ENCODE results near the gene SPZ1. TPM values are rescaled to one million over a fixed set of nuclear protein-coding genes. Genes with fewer than 3 reads are reported as not detected.

The SPZ1 gene
- polyA plus RNA-seq, 1 of the 3 experiments (the other 2 are of a cell fraction): not detected

DNA sequence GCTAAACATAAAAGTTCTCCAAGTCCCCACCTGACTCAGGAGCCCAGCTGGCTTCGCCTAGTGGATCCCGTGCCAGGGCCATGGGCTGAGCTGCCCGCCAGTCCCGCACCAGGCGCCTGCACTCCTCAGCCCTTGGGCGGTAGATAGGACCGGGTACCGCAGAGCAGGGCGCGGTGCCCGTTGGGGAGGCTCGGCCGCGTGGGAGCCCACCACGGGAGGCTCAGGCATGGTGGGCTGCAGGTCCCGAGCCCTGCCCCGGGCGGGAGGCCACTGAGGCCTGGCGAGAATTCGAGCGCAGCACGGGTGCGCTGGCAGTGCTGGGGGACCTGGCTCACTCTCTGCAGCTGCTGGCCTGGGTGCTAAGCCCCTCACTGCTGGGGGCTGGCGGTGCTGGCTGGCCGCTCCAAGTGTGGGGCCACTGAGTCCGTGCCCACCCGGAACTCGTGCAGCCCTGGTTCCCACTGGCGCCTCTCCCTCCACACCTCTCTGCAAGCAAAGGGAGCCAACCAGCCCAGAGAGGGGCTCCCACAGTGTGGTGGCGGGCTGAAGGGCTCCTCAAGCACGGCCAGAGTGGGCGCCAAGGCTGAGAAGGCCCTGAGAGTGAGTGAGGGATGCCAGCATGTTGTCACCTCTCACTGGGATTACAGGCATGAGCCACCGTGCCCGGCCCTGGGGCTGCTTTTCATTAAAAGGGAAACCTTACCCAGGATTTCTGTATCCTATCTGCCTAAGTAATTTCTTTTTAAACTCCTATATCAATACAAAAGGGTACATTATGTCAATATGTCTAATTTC lies 9.7 kb upstream of the SPZ1 start:
- no peaks in the 10 kb centered on the region for H3K4me1 ChIP-seq (ENCODE audit: control insufficient read depth in 1 of 2, insufficient read depth in 2 of 2, low read depth in 1 of 2, low read length in 1 of 2)
- no peak overlapping the region for H3K4me3 ChIP-seq (ENCODE audit: low read depth in 2 of 2, low read length in 1 of 2)
- DNase-seq: no peak
- no peaks in the 10 kb centered on the region for H3K27me3 ChIP-seq (ENCODE audit: insufficient read depth)
- H3K79me2 ChIP-seq (ENCODE audit: insufficient read depth): no peaks in the 10 kb centered on the region
- no peak overlapping the region for H3K27ac ChIP-seq (ENCODE audit: low read depth in 2 of 2, low read length in 1 of 2)
- H3K4me2 ChIP-seq: no peak overlapping the region
- TF ChIP-seq YY1 (IDR thresholded peaks at IDR 0.05; ENCODE audit: low read depth): no peak
- no peak for TF ChIP-seq EZH2phosphoT487 (IDR thresholded peaks at IDR 0.05; ENCODE audit: borderline replicate concordance, low read depth)
- no peak for TF ChIP-seq POLR2AphosphoS5 (IDR thresholded peaks at IDR 0.05; ENCODE audit: low read depth, low read length)
- no peaks in the 10 kb centered on the region for H3F3A ChIP-seq (replicated peaks; ENCODE audit: insufficient read depth)
- POLR2A ChIA-PET: no interaction called here
- CTCF ChIA-PET: interaction anchor here (7.0 kb wide), 1 partner anchor 220 kb away, joined by 104 read pairs; no protein-coding TSS in a partner anchor
- WGBS (ENCODE audit: low lambda C conversion rate): 64% methylated on average over 8 of the region's 34 CpGs
- no peaks in the 10 kb centered on the region for H3K9me3 ChIP-seq
- H3K9ac ChIP-seq: no peak overlapping the region
- no peaks in the 10 kb centered on the region for H3K9me2 ChIP-seq
- H2AFZ ChIP-seq (ENCODE audit: low read depth): no peak overlapping the region
- H4K20me1 ChIP-seq (ENCODE audit: insufficient read depth): no peaks in the 10 kb centered on the region
- no peaks in the 10 kb centered on the region for H3K36me3 ChIP-seq (replicated peaks in 1 of 2; ENCODE audit: control insufficient read depth in 1 of 2, insufficient read depth in 2 of 2, low read length in 1 of 2)

DNA sequence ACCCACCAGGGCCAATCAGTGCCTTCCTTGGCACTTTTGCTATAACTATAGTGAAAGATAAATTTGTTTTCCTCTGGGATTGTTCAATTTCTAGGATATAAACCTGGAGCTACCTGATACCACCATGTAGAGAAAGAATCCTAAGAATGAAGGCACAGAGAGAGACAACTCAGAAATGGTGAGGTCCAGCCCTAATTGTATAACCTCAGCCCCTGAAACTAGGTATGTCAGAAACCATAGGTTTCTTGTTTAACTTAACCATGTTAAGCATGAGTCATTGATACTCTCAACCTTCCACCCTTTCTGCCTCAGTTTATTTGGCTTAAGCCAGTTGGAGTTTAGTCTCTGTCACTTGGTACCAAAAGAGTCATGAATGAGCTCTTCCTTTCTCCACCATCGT lies 4.6 kb upstream of the SPZ1 start:
- POLR2A ChIA-PET: no interaction called here
- no peaks in the 10 kb centered on the region for H3F3A ChIP-seq (replicated peaks; ENCODE audit: insufficient read depth)
- 38% methylated on average over 1 of the region's 1 CpG for WGBS (ENCODE audit: low lambda C conversion rate)
- TF ChIP-seq RFX5 (IDR thresholded peaks at IDR 0.05; ENCODE audit: low read length) (no peak), ELF1 (IDR thresholded peaks at IDR 0.05) (no peak), NRF1 (IDR thresholded peaks at IDR 0.05; ENCODE audit: low read depth, low read length) (no peak)
- H3K27me3 ChIP-seq (ENCODE audit: insufficient read depth): no peaks in the 10 kb centered on the region; the same call in 1 of the 2 replicates
- no peaks in the 10 kb centered on the region for H3K9me2 ChIP-seq
- no peak overlapping the region for H3K4me3 ChIP-seq (ENCODE audit: low read depth in 2 of 2, low read length in 1 of 2)
- no peaks in the 10 kb centered on the region for H3K36me3 ChIP-seq (replicated peaks in 1 of 2; ENCODE audit: control insufficient read depth in 1 of 2, insufficient read depth in 2 of 2, low read length in 1 of 2)
- CTCF ChIA-PET: interaction anchor here (0.9 kb wide), 2 partner anchors 225 to 232 kb away, joined by 3 read pairs; no protein-coding TSS in a partner anchor
- no peak overlapping the region for H2AFZ ChIP-seq (ENCODE audit: low read depth)
- DNase-seq: no peak
- H3K4me2 ChIP-seq: no peak overlapping the region
- no peak overlapping the region for H3K27ac ChIP-seq (ENCODE audit: low read depth in 2 of 2, low read length in 1 of 2)
- no peak overlapping the region for H3K9ac ChIP-seq
- no peaks in the 10 kb centered on the region for H3K79me2 ChIP-seq (ENCODE audit: insufficient read depth)
- peaks cover 0 to 4% of the 10 kb centered on the region in 2 experiments; a peak in 2 of 4 replicates for H3K4me1 ChIP-seq (ENCODE audit: control insufficient read depth in 1 of 2, insufficient read depth in 2 of 2, low read depth in 1 of 2, low read length in 1 of 2)
- no peaks in the 10 kb centered on the region for H3K9me3 ChIP-seq
- no peaks in the 10 kb centered on the region for H4K20me1 ChIP-seq (ENCODE audit: insufficient read depth)

DNA sequence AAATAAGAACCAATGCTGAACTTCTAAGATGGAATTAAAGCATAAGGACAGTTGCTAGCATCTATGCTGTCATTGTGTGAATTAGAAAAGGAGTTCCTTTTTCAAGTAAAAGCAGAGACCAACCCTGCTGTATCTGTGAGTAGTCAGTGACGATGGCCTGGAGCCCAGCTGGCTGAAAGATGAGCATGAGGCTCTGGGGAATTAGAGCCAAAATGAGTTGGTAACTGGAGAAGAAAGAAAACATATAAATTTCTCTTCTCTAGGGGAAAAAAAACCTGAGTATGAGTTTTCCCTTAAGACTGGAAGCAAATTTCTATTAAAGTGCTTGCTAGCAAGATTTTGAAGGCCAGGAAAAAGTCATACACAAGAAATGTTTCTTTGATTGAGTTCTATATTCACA lies 1.6 kb upstream of the SPZ1 start:
- Histone ChIP-seq H3F3A (replicated peaks; ENCODE audit: insufficient read depth) (no peaks in the 10 kb centered on the region), H3K79me2 (ENCODE audit: insufficient read depth) (no peaks in the 10 kb centered on the region), H3K4me3 (ENCODE audit: low read depth in 2 of 2, low read length in 1 of 2) (no peak overlapping the region), H3K27me3 (ENCODE audit: insufficient read depth) (no peaks in the 10 kb centered on the region; the same call in 1 of the 2 replicates), H2AFZ (ENCODE audit: low read depth) (no peak overlapping the region), H3K9ac (no peak overlapping the region), H3K9me3 (no peaks in the 10 kb centered on the region), H3K4me1 (ENCODE audit: control insufficient read depth in 1 of 2, insufficient read depth in 2 of 2, low read depth in 1 of 2, low read length in 1 of 2) (peaks cover 0 to 4% of the 10 kb centered on the region in 2 experiments; a peak in 2 of 4 replicates), H3K4me2 (no peak overlapping the region), H4K20me1 (ENCODE audit: insufficient read depth) (no peaks in the 10 kb centered on the region), H3K27ac (ENCODE audit: low read depth in 2 of 2, low read length in 1 of 2) (peak overlapping the region in 1 of 2 experiments; percentile 61; a peak in 2 of 4 replicates), H3K36me3 (replicated peaks in 1 of 2; ENCODE audit: control insufficient read depth in 1 of 2, insufficient read depth in 2 of 2, low read length in 1 of 2) (no peaks in the 10 kb centered on the region), H3K9me2 (no peaks in the 10 kb centered on the region)
- 17% methylated on average over 1 of the region's 1 CpG for WGBS (ENCODE audit: low lambda C conversion rate)
- CTCF ChIA-PET: interaction anchor here (0.6 to 2.4 kb wide), 4 partner anchors 10 to 613 kb away, joined by 3 to 13 read pairs (median 5); no protein-coding TSS in a partner anchor
- DNase-seq: peak; percentile 42
- POLR2A ChIA-PET: no interaction called here
- TF ChIP-seq SMC3 (IDR thresholded peaks at IDR 0.05; ENCODE audit: low read depth, low read length) (no peak), FOXJ3 (CRISPR knock-in tag; IDR thresholded peaks at IDR 0.05) (no peak), FOXM1 (IDR thresholded peaks at IDR 0.05; ENCODE audit: low read depth) (no peak), FOSL2 (IDR thresholded peaks at IDR 0.05; ENCODE audit: borderline replicate concordance, low read depth) (no peak), RAD21 (IDR thresholded peaks at IDR 0.05; ENCODE audit: low read length) (no peak), POLR2AphosphoS5 (IDR thresholded peaks at IDR 0.05; ENCODE audit: low read depth, low read length) (no peak), JUND (IDR thresholded peaks at IDR 0.05) (no peak), SIN3A (IDR thresholded peaks at IDR 0.05; ENCODE audit: borderline replicate concordance, low read depth, low read length) (no peak), NRF1 (IDR thresholded peaks at IDR 0.05; ENCODE audit: low read depth, low read length) (no peak)
- TF ChIP-seq, protein P1, sequence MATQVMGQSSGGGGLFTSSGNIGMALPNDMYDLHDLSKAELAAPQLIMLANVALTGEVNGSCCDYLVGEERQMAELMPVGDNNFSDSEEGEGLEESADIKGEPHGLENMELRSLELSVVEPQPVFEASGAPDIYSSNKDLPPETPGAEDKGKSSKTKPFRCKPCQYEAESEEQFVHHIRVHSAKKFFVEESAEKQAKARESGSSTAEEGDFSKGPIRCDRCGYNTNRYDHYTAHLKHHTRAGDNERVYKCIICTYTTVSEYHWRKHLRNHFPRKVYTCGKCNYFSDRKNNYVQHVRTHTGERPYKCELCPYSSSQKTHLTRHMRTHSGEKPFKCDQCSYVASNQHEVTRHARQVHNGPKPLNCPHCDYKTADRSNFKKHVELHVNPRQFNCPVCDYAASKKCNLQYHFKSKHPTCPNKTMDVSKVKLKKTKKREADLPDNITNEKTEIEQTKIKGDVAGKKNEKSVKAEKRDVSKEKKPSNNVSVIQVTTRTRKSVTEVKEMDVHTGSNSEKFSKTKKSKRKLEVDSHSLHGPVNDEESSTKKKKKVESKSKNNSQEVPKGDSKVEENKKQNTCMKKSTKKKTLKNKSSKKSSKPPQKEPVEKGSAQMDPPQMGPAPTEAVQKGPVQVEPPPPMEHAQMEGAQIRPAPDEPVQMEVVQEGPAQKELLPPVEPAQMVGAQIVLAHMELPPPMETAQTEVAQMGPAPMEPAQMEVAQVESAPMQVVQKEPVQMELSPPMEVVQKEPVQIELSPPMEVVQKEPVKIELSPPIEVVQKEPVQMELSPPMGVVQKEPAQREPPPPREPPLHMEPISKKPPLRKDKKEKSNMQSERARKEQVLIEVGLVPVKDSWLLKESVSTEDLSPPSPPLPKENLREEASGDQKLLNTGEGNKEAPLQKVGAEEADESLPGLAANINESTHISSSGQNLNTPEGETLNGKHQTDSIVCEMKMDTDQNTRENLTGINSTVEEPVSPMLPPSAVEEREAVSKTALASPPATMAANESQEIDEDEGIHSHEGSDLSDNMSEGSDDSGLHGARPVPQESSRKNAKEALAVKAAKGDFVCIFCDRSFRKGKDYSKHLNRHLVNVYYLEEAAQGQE (IDR thresholded peaks at IDR 0.05; ENCODE audit: low read depth, low read length): no peak
- TF ChIP-seq, protein P2, sequence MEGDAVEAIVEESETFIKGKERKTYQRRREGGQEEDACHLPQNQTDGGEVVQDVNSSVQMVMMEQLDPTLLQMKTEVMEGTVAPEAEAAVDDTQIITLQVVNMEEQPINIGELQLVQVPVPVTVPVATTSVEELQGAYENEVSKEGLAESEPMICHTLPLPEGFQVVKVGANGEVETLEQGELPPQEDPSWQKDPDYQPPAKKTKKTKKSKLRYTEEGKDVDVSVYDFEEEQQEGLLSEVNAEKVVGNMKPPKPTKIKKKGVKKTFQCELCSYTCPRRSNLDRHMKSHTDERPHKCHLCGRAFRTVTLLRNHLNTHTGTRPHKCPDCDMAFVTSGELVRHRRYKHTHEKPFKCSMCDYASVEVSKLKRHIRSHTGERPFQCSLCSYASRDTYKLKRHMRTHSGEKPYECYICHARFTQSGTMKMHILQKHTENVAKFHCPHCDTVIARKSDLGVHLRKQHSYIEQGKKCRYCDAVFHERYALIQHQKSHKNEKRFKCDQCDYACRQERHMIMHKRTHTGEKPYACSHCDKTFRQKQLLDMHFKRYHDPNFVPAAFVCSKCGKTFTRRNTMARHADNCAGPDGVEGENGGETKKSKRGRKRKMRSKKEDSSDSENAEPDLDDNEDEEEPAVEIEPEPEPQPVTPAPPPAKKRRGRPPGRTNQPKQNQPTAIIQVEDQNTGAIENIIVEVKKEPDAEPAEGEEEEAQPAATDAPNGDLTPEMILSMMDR (IDR thresholded peaks at IDR 0.05): no peak
